HG03139 (cell line): ENCODE results near the gene IPO9.

Experiments used
- ATAC-seq: cut with Tn5 transposase; IDR thresholded peaks from one replicate; pipeline ENCODE4 v1.9.1; 2021; ENCODE audit not compliant: unreplicated experiment

The IPO9 gene

GRCh38 chr1:201828820-201829774 lies at the start of gene IPO9:
IPO9 (plus strand) TSS chr1:201829157; CDS start chr1:201829210, 53 bp downstream.
- peak; percentile 92 for ATAC-seq

- no peak for ATAC-seq
Measured at GRCh38 chr1:201779351-201779880, 49.5 kb upstream of the IPO9 start.

GRCh38 chr1:201780952-201781351 lies 48.0 kb upstream of the IPO9 start:
- ATAC-seq = no peak

- no peak for ATAC-seq
Measured at GRCh38 chr1:201781437-201781836, 47.5 kb upstream of the IPO9 start.

GRCh38 chr1:201782353-201782752 lies 46.6 kb upstream of the IPO9 start:
- no peak for ATAC-seq

GRCh38 chr1:201783058-201783457 lies 45.9 kb upstream of the IPO9 start:
- no peak for ATAC-seq

- no peak for ATAC-seq
Measured at GRCh38 chr1:201783572-201783971, 45.4 kb upstream of the IPO9 start.

- ATAC-seq = no peak
Measured at GRCh38 chr1:201785291-201785690, 43.7 kb upstream of the IPO9 start.

GRCh38 chr1:201786824-201787223 lies 42.1 kb upstream of the IPO9 start:
- ATAC-seq = no peak

GRCh38 chr1:201788296-201788695 lies 40.7 kb upstream of the IPO9 start:
- no peak for ATAC-seq

- ATAC-seq = no peak
Measured at GRCh38 chr1:201789245-201789644, 39.7 kb upstream of the IPO9 start.

- ATAC-seq = no peak
Measured at GRCh38 chr1:201790261-201790660, 38.7 kb upstream of the IPO9 start.

GRCh38 chr1:201791051-201791778 lies 37.7 kb upstream of the IPO9 start:
- ATAC-seq = no peak

GRCh38 chr1:201791779-201792173 lies 37.2 kb upstream of the IPO9 start:
- ATAC-seq = no peak

GRCh38 chr1:201792534-201793305 lies 36.2 kb upstream of the IPO9 start:
- ATAC-seq = no peak

- ATAC-seq = no peak
Measured at GRCh38 chr1:201793306-201793925, 35.5 kb upstream of the IPO9 start.

GRCh38 chr1:201795066-201795465 lies 33.9 kb upstream of the IPO9 start:
- ATAC-seq = no peak

- no peak for ATAC-seq
Measured at GRCh38 chr1:201800246-201800645, 28.7 kb upstream of the IPO9 start.

- ATAC-seq = no peak
Measured at GRCh38 chr1:201806801-201807200, 22.2 kb upstream of the IPO9 start.

GRCh38 chr1:201807958-201808632 lies 20.9 kb upstream of the IPO9 start:
- no peak for ATAC-seq
